ENCODE results near the gene ASXL2.

DNA sequence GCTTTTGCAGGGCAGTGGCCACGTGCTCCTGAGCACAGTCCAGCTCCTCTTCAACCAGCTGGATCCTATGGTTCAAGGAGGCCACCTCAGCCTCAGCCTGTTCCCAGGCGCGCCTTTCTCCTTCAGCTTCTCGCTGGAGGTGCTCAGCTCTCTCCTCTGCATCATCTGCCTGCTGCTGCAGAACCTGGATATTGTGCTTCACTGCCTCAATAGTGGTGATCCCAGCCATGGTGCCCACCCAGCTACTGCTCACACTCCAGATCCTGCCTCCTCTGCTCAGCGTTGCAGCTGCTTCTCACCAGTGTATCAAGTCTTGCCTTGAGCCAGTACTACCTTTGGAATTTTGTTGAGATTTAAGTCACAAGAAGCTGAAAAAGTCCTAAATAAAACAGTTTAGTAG, 67.9 kb downstream of the ASXL2 start:
- no peak for TF ChIP-seq EP300 (IDR thresholded peaks at IDR 0.05)
- no peak for TF ChIP-seq POLR2A (IDR thresholded peaks at IDR 0.05)

Data from upper lobe of left lung (tissue), 4 donors.